SHP77 (cell line): Measurements from ENCODE around the gene WAC.
"Not testable (repeated sequence)": the region's sequence is repeated elsewhere in the genome, so short reads cannot be mapped to it uniquely, and the experiment has no call there.

Experiments
- DNase-seq, 2 experiments: peaks; one replicate each; lab custom pipeline; 2025; lab: John Stamatoyannopoulos, UW

Gene WAC

DNA sequence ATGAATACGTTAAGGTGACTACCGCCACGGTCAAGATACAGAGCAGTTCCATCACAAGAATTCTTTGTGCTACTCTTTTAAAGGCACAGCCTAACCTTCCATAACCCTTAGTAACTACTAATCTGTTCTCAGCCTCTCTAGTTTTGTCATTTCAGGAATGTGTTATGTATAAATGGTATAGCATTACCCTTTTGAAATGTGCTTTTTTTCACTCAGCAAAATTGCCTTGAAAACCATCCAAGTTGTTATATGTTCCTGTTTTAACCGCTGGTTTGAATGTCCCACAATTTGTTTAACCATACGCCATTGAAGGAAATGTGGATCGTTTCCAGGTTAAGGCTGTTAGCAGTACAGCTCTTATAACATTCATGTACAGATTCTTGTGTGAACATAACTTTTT lies 32.0 kb downstream of the WAC start:
- no peak for DNase-seq

DNA sequence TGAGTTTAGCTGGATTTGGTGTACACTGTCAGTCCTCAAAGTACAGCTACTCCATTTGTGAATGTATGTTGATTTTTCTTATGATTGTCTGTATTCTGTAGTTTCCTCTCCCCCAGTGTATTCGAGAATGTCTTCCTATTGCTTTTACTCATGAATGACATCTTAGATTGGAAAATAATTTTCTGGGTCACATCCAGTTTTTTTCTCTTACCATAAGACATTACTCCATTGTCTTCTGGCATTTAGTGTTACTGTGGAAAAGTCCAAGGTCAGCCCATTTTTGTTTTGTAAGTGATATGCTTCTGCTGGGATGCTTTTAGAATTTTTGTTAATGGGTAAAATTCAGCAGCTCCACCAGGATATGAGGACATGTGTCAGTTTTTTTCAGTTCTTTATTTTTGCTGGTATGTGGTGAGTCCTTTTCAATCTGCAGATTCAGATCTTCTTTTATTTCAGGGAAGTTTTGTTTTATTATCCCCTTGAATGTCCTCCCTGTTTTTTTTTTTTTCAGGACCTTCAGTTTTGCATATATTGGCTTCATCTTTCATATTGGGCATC lies 33.6 kb downstream of the WAC start:
- DNase-seq, result no peak

DNA sequence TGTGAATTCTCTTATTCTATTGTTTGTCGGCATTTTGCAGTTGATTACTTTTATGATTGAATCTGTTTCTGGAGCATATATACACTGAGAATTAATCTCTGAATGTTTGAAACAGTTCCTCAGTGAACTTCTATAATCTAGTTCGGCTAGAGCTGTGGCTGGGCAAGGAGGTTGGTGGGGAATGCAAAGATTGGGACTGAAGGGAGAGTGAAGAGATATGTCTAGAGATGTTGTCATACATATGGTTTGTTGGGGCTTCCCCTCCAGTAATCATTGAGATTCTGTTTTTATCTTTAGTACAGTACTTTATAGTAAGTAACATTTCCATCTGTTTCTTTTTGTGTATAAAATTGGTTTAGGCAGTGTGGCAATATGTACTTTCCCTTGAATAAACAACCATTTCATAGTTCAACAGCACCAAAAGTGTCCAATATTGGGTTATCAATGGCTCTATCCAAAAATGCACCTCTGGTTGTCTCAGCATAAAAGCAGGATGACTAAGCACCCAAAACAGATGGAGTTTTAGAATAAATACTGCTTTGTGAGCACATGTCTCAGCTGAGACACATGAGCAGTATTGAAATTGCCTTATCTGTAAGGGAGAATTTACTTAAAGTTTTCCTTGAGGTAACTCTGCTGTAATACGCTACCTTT lies 36.7 kb downstream of the WAC start:
- DNase-seq, result no peak

DNA sequence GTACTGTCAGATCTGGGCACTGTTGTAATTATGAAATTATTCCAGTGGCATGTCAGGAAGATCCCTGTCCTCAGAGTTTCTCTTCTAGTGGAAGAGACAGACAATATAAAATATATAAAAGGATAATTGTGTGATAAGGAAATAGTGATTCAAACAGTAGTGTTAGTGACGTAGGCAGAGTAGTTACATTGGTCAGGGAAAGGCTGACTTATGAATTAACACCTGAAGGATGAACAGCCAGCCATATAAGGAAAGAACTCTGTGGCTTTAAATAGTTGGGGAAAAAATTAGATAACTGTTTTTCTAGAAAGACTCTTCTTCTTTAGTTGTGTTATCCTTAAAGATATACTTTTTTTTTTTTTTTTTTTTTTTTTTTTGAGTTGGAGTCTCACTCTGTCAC lies 37.7 kb downstream of the WAC start:
- DNase-seq, result no peak

DNA sequence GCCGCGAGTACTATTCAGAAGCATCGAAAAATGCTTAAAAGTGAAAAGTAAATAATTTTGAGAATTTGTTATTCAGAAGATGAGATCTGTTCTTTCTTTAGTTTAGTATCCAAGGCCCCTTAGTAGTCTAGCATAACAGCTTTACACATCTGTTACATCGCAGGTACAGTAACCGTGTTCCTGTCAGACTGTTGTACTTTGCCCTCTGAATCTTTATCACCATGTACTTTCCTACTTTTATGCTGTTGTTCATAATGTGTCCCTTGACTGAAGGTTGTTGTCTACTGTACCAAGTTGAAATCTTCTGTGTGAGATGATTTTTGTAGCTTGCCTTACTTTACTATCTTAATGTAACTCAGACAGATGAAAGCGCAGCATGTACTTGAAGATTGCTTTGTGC lies 38.3 kb downstream of the WAC start:
- no peak for DNase-seq

DNA sequence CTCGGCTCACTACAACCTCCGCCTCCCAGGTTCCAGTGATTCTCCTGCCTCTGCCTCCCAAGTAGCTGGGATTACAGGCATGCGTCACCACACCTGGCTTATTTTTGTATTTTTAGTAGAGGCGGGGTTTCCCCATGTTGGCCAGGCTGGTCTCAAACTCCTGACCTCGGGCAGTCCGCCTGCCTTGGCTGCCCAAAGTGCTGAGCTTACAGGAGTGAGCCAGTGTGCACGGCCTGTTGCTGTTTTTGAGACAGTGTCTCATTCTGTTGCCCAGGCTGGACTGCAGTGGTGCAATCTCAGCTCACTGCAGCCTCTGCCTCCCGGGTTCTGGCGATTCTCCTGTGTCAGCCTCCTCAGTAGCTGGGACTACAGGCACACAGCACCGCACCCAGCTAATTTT lies 41.3 kb downstream of the WAC start:
- DNase-seq, result not testable (repeated sequence)

DNA sequence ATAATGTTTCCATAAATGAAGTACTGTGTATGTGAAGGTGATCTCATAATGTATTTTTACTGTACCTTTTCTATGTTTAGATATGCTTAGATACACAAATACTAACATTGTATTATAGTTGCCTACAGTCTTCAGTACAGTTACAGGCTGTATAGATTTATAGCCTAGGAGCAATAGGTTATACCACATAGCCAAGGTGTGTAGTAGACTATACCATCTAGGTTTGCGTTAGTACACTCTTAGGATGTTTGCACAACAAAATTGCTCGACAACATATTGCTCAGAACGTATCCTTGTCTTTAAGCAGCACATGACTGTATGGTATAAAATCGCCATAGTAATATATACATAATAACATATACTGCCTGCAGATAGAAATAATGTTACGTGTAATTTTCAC lies 42.9 kb downstream of the WAC start:
- no peak for DNase-seq

DNA sequence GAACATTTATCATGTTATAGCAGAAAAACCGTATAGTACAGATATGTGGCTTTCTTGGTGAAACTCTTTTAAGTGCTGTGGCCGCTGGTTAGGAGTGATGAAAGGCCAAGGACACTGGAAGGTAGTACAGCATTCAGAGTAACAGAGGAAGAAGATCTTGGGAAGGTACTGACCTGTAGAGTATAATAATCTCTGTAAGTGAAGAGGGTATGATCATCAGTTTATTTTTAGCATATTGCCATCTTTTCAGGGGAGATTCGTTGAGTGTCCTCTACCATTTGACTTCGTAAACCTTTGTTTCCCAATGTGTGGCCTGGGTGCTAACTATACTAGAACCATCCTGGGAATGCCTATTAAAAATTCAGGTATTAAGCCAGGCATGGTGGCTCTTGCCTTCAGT lies 44.6 kb downstream of the WAC start:
- DNase-seq, result no peak

DNA sequence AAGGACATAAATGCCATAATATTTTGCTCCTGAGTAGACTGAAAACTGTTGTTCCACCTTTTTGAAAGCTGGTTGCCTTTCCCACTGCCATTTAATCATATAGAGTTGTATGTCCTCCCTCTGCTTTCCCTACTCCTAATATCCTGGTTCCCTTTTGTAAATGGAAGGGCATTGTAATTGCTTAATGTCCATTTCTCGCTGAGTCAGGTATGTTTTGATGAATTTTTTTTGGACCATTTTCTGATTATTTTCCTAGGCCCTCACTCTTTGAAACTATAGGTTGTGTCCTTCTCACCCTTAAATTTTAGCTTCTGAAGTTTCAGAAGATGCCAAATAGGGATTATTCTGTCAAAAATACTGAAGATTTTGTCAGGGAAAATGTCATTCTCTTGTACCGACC lies 45.5 kb downstream of the WAC start:
- no peak for DNase-seq

DNA sequence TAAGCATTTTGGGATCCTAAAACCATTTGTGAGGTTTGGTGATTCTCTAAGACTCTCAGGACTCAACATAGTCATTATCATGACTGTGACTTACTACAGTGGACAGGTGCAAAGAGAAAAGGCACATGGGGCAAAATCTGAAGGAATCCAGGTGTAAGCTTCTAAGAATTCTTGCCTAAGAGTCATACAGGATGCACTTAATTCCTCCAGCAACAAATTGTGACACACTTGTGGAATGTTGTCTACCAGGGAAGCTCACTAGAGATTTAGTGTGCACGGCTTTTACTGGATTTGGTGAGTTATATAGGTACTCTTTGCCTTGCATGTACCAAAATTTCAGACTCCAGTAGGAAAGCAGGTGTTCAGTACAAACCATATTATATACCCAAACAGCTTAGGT lies 47.9 kb downstream of the WAC start:
- no peak for DNase-seq

DNA sequence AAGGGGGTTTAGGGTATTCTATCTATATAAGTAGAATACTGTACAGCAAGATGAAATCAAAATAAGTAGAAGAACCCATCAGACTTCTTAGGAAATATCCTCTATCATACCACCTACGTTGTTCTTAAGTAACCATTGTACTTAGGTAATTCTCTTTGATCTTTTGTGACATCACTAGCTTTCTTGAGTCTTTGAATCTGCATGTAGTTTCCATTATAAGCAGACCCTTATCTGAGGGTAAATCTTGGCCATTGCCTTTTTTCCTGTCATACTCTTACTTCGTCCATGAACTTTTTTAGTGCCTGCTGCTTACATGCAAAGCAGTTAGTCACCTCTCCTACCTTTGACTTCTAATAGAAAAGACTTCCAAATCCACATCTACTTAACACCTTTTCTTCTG lies 49.0 kb downstream of the WAC start:
- no peak for DNase-seq

DNA sequence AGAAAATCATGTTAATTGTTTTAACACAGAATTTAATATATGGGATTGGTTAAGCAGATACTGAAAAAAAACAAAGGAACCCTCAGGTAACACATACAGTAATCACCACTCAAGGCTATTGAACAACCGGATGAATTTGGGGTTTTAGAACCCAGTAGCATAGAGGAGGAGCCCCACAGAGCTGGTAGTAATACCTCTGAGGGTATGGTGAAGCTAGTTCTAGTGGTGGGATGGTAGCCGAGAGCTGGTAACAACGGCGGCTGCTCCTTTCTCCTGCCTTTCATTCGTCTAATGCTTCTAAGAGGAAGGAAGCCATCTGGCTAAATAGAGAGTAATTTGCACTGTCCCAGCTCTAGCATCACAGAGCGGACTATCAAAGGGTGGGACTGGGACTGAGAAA lies 52.2 kb downstream of the WAC start:
- DNase-seq, result no peak

DNA sequence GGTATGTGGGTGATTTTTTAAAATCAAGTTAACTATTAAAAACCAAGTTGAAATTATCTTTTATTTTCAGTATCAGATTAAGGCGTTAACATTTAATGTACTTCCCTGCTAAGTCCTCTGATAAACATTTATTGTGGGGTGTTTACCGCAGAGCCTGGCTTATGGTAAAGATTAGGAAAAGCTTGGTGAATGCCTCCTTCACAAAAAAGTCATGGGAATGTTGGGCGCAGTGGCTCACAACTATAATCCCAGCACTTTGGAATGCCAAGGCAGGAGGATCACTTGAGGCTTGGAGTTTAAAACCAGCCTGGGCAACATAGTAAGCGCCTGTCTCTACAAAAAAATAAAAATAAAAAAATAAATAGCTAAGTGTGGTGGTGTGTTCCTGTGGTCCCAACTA lies 53.3 kb downstream of the WAC start:
- DNase-seq, result no peak

DNA sequence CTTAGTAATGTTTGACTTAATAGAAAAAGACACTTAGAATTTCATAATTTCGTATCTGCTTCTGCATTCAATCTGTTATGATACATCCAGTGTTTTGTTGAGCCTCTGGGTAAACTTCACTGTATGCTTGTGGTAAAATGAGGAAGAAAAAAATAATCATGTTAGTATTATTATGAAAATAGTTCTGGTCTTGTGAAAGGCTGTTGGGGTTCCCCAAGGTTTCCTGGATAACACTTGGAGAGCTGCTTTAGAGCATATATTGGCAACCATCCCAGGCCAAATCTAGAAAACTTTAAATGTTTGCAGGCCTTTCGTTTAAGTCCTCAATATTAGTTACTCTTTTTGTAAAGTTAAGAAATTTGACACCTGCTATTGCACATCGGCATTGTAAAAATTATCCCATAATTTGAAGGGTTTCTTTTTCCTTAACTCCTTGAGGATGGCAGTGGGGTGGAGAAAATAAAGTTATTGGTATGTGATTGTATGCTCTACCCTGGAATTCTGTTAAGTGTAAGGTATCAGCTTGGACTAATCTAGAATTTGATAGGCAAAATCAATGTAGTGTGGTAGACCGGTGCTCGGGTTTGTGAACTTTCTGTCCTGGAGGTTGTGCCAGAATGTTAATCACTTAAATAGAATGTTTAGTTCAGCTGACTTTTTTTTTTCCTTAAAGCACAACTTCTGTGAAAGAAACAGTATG lies 54.5 kb downstream of the WAC start:
- no peak for DNase-seq

DNA sequence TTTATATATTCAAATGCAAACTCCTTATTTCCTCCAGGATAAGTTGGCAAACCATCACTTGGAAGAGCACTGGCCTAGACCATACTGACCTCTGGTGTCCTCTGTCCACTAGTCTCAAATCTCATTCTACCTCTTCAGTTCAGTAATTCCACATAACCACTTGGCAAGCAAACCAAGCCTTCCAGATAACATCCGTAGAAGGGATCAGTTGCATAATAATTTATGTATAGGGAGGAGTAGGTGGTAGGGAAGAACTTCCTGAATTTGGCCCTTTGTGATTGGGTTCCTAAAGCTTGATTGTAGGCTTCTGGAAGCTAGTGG lies 55.0 kb downstream of the WAC start:
- no peak for DNase-seq

DNA sequence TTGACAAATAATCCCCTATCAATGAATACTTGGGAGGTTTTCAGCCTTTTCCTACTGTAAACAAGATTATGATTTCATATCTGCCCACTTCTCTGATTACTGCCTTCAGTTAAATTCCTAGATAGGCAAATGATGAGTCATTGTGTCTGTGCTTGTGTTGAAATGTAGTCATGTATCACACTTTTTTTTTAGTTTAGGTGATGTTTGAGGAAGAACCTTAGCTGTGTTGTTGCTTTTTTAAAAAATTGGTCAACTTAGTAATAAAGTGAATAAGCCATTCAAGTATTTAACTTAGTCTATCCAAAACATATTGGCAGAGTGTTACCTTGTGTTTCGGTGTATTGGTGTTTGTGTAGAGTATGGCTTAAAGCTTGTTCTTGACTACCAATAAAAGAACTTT lies 60.0 kb downstream of the WAC start:
- no peak for DNase-seq

DNA sequence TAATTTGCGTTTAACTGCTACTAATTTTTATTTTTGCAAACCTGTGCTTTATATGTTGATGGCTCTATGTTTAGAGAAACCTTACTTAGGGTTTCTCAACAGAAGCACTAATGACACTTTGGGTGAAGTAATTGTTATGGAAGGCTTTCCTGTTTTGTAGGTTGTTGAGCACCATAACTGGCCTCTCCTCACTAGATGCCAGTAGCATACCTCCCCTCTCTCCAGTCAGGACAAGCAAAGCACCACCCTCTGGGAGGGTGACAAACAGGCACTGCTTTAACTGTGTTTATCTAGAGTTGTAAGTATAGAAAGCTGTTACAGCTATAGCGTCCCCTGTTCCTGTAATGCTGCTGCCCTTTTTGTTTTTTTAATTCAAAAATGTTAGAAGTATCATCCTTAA lies 60.9 kb downstream of the WAC start:
- DNase-seq, result no peak

DNA sequence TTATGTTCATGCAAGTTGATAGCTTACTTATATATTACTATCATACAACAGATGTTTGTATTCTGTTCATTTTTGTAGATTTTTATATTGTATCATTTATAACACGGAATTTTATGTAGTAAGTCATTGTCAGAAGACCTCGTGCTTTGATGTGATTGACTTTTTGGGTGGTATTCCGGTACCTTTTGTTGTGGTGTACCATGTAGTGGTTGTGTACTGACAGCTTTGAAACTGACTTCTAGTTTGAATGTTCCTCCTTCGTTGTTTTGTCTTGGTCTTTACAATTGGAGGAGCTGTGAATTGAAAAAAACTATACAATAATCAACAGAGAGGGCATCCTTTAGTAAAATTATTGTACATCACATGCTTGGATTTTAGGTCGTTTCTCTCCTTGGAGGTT lies 61.5 kb downstream of the WAC start:
- no peak for DNase-seq

DNA sequence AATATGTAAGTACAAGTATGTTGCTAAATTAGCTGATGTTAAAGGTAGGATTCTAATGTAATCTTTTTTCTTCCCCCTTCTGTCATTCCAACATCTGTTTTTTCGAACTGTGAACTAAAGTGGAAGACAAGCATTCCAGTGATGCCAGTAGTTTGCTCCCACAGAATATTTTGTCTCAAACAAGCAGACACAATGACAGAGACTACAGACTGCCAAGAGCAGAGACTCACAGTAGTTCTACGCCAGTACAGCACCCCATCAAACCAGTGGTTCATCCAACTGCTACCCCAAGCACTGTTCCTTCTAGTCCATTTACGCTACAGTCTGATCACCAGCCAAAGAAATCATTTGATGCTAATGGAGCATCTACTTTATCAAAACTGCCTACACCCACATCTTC lies 62.7 kb downstream of the WAC start:
- DNase-seq, result no peak

DNA sequence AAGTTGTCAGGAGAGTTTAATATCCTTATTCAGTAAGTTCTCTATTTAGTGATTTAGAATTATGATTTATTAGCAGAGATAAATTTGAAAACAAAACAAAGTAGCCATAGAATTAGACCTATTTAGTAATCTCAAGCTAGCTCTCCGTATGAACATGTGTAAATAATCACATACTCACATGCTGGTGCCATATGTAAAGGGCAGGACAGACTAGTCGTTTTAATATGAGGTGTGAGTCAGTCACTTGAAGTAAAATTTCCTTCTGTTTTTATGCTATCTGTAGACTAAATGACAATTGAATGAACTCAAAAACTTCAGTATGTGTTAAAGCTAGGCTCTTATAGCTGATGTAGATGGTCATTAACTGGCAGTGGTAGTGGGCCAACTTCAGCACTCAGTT lies 67.1 kb downstream of the WAC start:
- DNase-seq, result no peak

DNA sequence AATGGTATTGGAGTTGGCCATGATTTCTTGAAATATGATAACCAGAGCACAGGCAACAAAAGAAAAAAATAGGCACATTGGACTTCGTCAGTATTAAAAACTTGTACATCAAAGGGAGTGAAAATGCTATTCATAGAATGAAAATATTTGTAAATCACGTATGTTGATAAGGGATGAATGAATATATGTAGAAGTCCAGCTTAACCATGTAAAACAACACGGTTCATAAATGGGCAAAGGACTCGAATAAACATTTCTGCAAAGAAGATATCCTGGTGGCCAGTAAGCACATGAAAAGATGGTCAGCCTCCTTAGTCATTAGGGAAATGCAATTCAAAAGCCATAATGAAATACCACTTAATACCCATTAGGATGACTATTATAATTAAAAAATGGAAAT lies 68.1 kb downstream of the WAC start:
- DNase-seq, result no peak

DNA sequence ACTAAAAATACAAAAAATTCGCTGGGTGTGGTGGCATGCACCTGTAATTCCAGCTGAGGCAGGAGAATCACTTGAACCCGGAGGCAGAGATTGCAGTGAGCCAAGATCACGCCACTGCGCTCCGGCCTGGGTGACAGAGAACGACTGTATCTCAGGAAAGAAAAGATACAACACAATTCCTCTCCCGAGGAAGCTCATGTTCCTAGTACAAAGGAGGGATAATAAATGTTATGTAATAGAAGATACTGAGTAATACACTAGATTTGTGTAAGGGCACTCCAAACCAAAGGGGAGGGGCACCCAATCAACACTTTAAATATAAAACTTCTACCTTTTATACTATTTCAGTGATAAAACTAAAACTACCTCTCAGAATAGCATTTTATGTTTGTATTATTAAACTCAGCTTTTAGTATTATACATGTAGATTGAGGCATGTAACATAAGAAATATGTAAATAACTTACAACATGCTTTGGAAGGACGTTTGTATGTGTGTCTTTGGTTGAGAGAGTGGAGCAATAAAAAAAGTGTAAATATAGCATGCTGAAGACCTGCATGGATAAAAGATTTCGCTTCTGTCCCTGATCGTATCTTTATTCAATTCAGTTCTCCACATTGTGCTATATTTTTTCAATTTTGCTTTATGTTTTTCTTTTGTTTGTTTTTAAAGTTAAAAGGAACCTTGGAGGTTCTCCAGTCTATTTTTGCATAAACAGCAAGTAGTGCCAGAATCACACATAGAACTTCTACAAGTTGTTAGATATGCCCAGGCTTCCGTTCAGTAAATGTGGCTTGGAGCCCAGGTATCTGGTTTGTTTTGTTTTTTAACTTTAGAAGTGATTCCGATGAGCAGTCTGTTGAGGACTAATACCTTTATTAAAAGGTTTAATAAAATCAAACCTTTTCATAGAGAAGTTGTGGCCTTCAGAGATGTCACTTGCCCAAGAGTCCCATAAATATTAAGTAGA lies 71.9 kb downstream of the WAC start:
- no peak for DNase-seq

DNA sequence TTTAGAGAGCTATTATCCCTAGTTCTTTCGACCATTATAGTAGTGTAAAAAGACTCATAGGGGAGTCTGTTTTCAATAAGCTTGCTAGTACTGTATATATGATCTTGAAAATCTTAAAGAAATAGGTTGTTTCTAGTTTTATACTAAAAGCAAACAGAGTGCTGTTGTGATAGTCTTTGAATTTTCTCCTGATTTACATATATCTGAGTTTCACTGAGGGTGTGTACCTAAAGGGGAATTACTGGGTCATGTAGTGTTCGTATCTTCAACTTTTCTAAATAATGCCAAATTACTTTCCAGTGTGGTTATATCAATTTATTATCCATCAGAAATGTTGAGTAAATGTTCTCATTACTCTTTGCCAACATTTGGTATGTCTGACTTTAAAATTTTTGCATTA lies 73.7 kb downstream of the WAC start:
- DNase-seq, result no peak
